ENCODE measurements around the gene HS3ST3A1. TPM values are rescaled to one million over a fixed set of nuclear protein-coding genes. Genes with fewer than 3 reads are reported as not detected.
"Not testable (repeated sequence)": the region's sequence is repeated elsewhere in the genome, so short reads cannot be mapped to it uniquely, and the experiment has no call there.

Gene HS3ST3A1
- total RNA-seq, 2 donors from 2014 or later: not detected

- ATAC-seq (no peak), DNase-seq (ENCODE audit: low spot score in 2 of 2) (no peak)
- H3K36me3 Mint-ChIP-seq: no peaks in the 10 kb centered on the region
- no peak overlapping the region for H3K27ac Mint-ChIP-seq
- H3K9me3 Mint-ChIP-seq: no peaks in the 10 kb centered on the region
Measured at GRCh38 chr17:13561606-13562270, 40.0 kb downstream of the HS3ST3A1 start.

- Mint-ChIP-seq H3K27ac (no peak overlapping the region), H3K36me3 (no peaks in the 10 kb centered on the region), H3K9me3 (no peaks in the 10 kb centered on the region)
- DNase-seq (ENCODE audit: low spot score in 2 of 2): no peak
- no peak for ATAC-seq
Measured at GRCh38 chr17:13560935-13561334, 40.8 kb downstream of the HS3ST3A1 start.

DNA sequence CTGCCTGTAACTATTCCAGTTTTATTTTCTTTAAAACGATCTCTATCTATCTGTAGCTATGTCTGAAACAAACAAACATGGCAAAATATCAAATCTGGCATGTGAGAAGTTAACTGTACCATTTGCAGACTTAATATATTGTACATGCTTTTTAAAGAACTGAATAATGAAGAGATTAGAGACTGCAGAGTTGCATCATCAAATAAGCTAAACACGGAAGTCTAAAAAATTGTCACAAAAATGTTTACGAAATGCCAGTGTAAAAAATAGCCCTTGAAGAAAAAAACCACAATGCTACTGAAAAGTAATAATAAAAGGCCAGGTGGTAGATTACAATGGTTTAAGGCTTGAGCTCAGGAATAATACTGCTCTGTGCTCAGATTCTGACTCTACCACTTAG, 43.1 kb downstream of the HS3ST3A1 start:
- ATAC-seq (no peak), DNase-seq (ENCODE audit: low spot score in 2 of 2) (no peak)
- Mint-ChIP-seq H3K9me3 (no peaks in the 10 kb centered on the region), H3K27ac (no peak overlapping the region), H3K36me3 (no peaks in the 10 kb centered on the region)

DNA sequence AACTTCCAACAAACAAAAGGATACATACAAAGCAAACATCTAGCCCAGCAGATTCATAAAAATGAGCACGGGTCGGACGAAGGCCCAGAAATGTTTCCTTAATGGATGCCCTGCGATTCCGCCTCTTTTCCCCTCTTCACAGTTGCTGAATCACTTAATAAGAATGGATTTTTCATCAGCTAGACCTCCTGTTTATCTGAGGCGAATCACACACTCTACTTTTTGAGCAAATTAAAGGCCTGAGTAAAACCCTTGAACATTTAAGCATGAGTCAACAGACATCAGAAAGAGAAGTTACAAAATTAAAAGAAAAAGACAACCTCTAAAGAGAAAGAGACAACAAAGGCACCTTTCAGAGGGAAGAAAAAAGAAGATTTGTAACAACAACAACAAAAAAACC, 44.7 kb downstream of the HS3ST3A1 start:
- DNase-seq (ENCODE audit: low spot score in 2 of 2): no peak
- Mint-ChIP-seq H3K36me3 (no peaks in the 10 kb centered on the region), H3K27ac (no peak overlapping the region), H3K9me3 (no peaks in the 10 kb centered on the region)
- no peak for ATAC-seq

DNA sequence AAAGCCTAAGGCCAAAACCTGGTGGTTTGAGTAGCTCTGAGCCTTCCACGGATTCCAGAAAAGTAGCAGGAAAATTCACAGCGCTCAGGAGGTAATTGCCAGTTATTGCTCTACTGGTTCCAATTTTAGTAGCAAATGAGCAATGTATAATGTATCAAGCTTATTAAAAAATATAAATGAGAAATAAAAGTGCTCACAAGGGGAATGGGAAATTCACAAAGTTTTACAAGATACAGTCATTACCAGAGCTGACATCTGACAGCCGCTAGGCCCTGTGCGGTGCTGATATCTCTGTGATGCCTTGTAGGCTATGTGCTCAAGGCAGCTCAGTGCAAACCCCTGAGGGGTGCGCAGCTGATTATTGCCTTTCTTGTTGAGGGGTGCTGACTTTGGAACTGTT, 47.5 kb downstream of the HS3ST3A1 start:
- H3K27ac Mint-ChIP-seq: no peak overlapping the region
- ATAC-seq (no peak), DNase-seq (ENCODE audit: low spot score in 2 of 2) (no peak)
- H3K9me3 Mint-ChIP-seq: peaks cover 10% of the 10 kb centered on the region in 2 donors
- peaks cover 11% of the 10 kb centered on the region in 2 donors for H3K36me3 Mint-ChIP-seq

- DNase-seq (ENCODE audit: low spot score in 2 of 2) (no peak), ATAC-seq (no peak)
- H3K36me3 Mint-ChIP-seq: peaks cover 12 to 19% of the 10 kb centered on the region in 2 donors
- H3K27ac Mint-ChIP-seq: no peak overlapping the region
- H3K9me3 Mint-ChIP-seq: peaks cover 10 to 11% of the 10 kb centered on the region in 2 donors
Measured at GRCh38 chr17:13550291-13550690, 51.4 kb downstream of the HS3ST3A1 start.

- not testable (repeated sequence) for H3K27ac Mint-ChIP-seq; ATAC-seq; DNase-seq (ENCODE audit: low spot score in 2 of 2)
- Mint-ChIP-seq H3K9me3 (peaks cover 10 to 11% of the 10 kb centered on the region in 2 donors), H3K36me3 (peaks cover 12 to 19% of the 10 kb centered on the region in 2 donors)
Measured at GRCh38 chr17:13548576-13548975, 53.2 kb downstream of the HS3ST3A1 start.

DNA sequence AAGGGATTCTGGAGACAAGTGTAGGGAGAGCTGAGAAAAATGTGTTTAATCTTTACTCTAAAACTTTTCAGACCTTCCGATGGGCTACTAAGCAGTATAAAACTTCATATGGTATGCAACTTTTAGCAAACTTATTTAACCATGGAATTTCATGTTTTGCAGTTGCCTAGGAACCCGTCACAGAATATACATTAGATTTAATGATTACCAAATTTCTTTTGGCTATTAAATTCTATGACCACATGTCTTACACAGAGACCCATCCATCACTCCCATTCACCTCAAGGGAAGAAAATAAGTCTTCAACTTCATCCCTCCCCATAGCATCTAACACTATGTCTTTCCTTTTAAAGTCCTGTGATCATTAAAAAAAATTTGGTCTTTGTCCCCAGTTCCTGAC, 54.9 kb downstream of the HS3ST3A1 start:
- DNase-seq (ENCODE audit: low spot score in 2 of 2) (no peak), ATAC-seq (no peak)
- Mint-ChIP-seq H3K36me3 (peaks cover 12 to 19% of the 10 kb centered on the region in 2 donors), H3K27ac (no peak overlapping the region), H3K9me3 (peaks cover 10 to 14% of the 10 kb centered on the region in 2 donors)

- DNase-seq (ENCODE audit: low spot score in 2 of 2) (no peak), ATAC-seq (no peak)
- Mint-ChIP-seq H3K36me3 (peaks cover 12 to 19% of the 10 kb centered on the region in 2 donors), H3K9me3 (peaks cover 10 to 14% of the 10 kb centered on the region in 2 donors), H3K27ac (no peak overlapping the region)
Measured at GRCh38 chr17:13545941-13546340, 55.8 kb downstream of the HS3ST3A1 start.

GRCh38 chr17:13544765-13545164, 57.0 kb downstream of the HS3ST3A1 start:
- ATAC-seq: no peak
- Mint-ChIP-seq H3K9me3 (peaks cover 4 to 9% of the 10 kb centered on the region in 2 donors), H3K36me3 (peaks cover 7 to 12% of the 10 kb centered on the region in 2 donors), H3K27ac (no peak overlapping the region)
- no peak for DNase-seq (ENCODE audit: low spot score in 2 of 2)

DNA sequence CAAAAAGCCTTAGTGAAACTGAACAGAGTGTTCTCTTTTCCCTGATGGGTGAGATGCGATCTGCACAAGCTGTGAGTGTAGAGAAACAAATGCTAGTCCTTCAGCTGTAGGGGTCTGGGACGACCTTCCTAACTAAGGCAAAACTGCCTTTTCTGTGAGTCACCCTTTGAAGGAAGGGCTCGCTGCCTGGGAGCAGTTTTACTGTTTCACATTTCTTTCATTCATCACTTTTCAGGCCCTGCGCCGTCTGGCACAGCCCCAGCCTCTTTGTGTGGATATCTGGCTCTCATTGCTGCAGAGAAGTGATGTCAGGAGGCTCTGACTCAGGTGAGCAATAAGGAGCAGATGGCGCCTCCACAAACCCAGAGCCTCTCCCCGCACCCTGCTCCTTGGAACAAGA, 57.4 kb downstream of the HS3ST3A1 start:
- no peak for DNase-seq (ENCODE audit: low spot score in 2 of 2)
- no peak for ATAC-seq
- Mint-ChIP-seq H3K27ac (no peak overlapping the region), H3K36me3 (peaks cover 2 to 8% of the 10 kb centered on the region in 2 donors), H3K9me3 (peaks cover 0 to 5% of the 10 kb centered on the region in 2 donors)

GRCh38 chr17:13542636-13543035, 59.1 kb downstream of the HS3ST3A1 start:
- no peak for DNase-seq (ENCODE audit: low spot score in 2 of 2)
- peaks cover 0 to 6% of the 10 kb centered on the region in 2 donors for H3K9me3 Mint-ChIP-seq
- no peak for ATAC-seq
- H3K27ac Mint-ChIP-seq: no peak overlapping the region
- H3K36me3 Mint-ChIP-seq: no peaks in the 10 kb centered on the region

- no peak for ATAC-seq
Measured at GRCh38 chr17:13541032-13541480, 60.7 kb downstream of the HS3ST3A1 start.

GRCh38 chr17:13540546-13540945, 61.2 kb downstream of the HS3ST3A1 start:
- Mint-ChIP-seq H3K36me3 (no peaks in the 10 kb centered on the region), H3K27ac (no peak overlapping the region), H3K9me3 (peaks cover 0 to 6% of the 10 kb centered on the region in 2 donors)
- DNase-seq (ENCODE audit: low spot score in 2 of 2) (no peak), ATAC-seq (no peak)

More at GRCh38 chr17:13541032-13541480, 60.7 kb downstream of the HS3ST3A1 start:
- Mint-ChIP-seq H3K9me3 (peaks cover 0 to 6% of the 10 kb centered on the region in 2 donors), H3K36me3 (no peaks in the 10 kb centered on the region), H3K27ac (peak overlapping the region in 1 of 2 donors; percentile 44)
- no peak for DNase-seq (ENCODE audit: low spot score in 2 of 2)

DNA sequence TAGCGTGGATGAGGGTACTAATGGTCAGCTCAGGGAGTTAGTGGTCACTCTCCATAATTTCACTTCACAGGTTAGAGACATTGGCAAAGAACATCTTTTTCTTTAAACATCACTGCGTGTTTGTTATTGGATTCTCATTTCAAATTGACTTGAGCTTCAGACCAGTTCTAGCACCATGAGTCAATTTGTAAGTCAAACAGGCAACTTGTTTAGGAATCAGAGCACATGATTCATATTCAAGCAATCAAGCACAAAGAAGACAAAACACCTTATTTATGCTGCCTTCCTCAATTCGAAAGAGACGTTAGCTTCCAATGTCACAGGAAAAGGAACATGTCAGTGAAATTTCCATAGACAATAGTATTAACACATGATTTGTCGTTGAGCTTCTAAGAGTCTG, 62.3 kb downstream of the HS3ST3A1 start:
- H3K27ac Mint-ChIP-seq: no peak overlapping the region
- DNase-seq (ENCODE audit: low spot score in 2 of 2) (no peak), ATAC-seq (no peak)
- peaks cover 0 to 6% of the 10 kb centered on the region in 2 donors for H3K9me3 Mint-ChIP-seq
- H3K36me3 Mint-ChIP-seq: no peaks in the 10 kb centered on the region

- Mint-ChIP-seq H3K36me3 (no peaks in the 10 kb centered on the region), H3K27ac (no peak overlapping the region), H3K9me3 (peaks cover 0 to 6% of the 10 kb centered on the region in 2 donors)
- ATAC-seq (no peak), DNase-seq (ENCODE audit: low spot score in 2 of 2) (no peak)
Measured at GRCh38 chr17:13538841-13539411, 62.8 kb downstream of the HS3ST3A1 start.

- Mint-ChIP-seq H3K36me3 (no peaks in the 10 kb centered on the region), H3K9me3 (peaks cover 0 to 9% of the 10 kb centered on the region in 2 donors), H3K27ac (no peak overlapping the region)
- DNase-seq (ENCODE audit: low spot score in 2 of 2) (no peak), ATAC-seq (no peak)
Measured at GRCh38 chr17:13537871-13538643, 63.7 kb downstream of the HS3ST3A1 start.
